Measurements from ENCODE around the gene ZGRF1. TPM values are rescaled to one million over a fixed set of nuclear protein-coding genes. Genes with fewer than 3 reads are reported as not detected.

Gene ZGRF1
- total and polyA plus RNA-seq, 3 donors from 2014 or later, result 6.4 to 25.7 (median 16.9) TPM

DNA sequence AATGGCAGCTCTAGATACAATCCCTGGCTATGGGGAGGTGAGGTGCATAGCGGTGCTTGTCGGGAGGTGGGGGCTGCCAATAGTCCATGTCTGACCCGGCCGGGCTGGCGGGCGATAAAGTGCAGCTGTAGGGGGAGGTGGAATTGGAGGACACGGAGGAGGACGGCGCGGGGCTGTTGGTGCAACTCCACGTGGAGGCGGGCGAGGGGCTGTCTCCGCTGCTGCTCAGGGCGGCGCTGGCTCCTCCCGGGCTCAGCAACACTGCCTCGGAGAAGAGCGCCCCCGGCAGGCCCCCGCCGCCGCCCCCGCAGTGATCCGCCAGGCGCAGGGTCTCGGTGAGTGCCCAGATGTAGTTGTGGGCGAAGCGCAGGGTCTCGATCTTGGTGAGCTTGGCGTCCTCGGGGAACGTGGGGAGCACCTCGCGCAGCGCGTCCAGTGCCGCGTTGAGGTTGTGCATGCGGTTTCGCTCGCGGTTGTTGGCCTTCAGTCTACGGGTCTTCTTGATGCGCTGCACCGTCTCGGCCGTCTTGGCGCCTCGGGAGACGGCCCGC, 122.0 kb downstream of the ZGRF1 start:
- H3K36me3 ChIP-seq (ENCODE audit: low read depth, missing control alignments), result no peaks in the 10 kb centered on the region
- no peak overlapping the region for H3K27ac ChIP-seq
- H3K9me3 ChIP-seq, result no peaks in the 10 kb centered on the region
- 2% methylated on average over 14 to 52 of the region's 52 CpGs for WGBS, 2 donors
- intact Hi-C loops (cut with DNase I; ENCODE audit: low total_unique reads), result no loop called here
- H3K27me3 ChIP-seq, result peaks cover 9% of the 10 kb centered on the region
- no peak for DNase-seq
- peaks cover 27% of the 10 kb centered on the region for H3K4me1 ChIP-seq
- peak overlapping the region; percentile 27 to 58 for H3K4me3 ChIP-seq
- TF ChIP-seq, protein P1, sequence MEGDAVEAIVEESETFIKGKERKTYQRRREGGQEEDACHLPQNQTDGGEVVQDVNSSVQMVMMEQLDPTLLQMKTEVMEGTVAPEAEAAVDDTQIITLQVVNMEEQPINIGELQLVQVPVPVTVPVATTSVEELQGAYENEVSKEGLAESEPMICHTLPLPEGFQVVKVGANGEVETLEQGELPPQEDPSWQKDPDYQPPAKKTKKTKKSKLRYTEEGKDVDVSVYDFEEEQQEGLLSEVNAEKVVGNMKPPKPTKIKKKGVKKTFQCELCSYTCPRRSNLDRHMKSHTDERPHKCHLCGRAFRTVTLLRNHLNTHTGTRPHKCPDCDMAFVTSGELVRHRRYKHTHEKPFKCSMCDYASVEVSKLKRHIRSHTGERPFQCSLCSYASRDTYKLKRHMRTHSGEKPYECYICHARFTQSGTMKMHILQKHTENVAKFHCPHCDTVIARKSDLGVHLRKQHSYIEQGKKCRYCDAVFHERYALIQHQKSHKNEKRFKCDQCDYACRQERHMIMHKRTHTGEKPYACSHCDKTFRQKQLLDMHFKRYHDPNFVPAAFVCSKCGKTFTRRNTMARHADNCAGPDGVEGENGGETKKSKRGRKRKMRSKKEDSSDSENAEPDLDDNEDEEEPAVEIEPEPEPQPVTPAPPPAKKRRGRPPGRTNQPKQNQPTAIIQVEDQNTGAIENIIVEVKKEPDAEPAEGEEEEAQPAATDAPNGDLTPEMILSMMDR (IDR thresholded peaks at IDR 0.05), result no peak
- TF ChIP-seq POLR2A (IDR thresholded peaks at IDR 0.05), result no peak

DNA sequence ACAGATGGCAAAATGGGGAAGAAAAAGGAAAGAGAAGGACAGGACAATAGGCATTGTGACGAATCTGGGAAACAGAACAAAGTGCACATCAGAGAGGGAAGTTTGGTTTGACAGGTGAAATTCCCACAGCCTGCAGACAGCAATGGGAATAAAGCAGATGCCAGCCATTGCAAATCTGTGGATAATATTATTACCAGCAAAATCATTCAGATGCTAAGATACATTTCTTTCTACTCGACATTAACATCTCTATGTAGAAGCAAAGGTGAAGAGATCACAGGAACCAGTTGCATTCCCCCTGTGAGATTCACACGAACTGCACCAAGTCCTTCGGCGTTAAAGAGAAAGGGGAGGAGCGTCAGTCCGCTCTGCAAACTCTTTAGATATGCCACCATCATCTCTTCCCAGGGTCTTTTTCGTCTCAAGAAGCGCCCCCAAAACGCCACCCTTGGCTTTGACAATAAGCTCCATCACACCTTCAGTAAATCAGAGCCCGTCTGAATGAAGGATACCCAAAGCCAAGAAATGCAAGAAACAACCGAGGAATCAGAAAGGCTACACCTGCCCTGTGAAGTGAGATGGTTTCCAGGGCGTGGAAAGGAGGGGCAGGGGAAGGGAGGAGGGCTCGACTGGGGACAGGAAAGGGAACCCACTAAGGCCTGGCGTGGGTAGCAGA, 122.6 kb downstream of the ZGRF1 start:
- H3K27me3 ChIP-seq, result peaks cover 11% of the 10 kb centered on the region
- H3K27ac ChIP-seq, result no peak overlapping the region
- no peaks in the 10 kb centered on the region for H3K9me3 ChIP-seq
- peaks cover 27% of the 10 kb centered on the region for H3K4me1 ChIP-seq
- intact Hi-C loops (cut with DNase I; ENCODE audit: low total_unique reads), result no loop called here
- TF ChIP-seq POLR2A (IDR thresholded peaks at IDR 0.05), result no peak
- TF ChIP-seq, protein P1 (IDR thresholded peaks at IDR 0.05), result no peak
- H3K36me3 ChIP-seq (ENCODE audit: low read depth, missing control alignments), result no peaks in the 10 kb centered on the region
- WGBS, 2 donors, result 5 to 7% methylated on average over 15 of the region's 15 CpGs
- H3K4me3 ChIP-seq, result peak overlapping the region in 1 of 2 donors; percentile 27
- no peak for DNase-seq

DNA sequence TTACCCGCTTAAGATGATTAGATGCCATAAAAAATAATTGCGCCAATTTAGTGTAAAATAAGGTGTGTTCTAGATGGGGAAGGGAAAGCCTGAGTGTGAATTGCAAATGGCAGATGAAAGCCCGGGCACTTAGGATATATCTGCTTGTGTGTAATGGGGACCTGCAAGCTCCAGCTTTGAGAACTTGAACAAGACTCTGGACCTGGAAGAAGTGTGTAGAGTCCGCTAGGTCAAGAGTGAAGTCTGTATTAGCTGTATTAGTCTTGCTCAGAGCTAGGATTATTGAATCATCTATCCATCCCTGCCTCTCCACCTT, 124.9 kb downstream of the ZGRF1 start:
- Histone ChIP-seq H3K36me3 (ENCODE audit: low read depth, missing control alignments) (no peaks in the 10 kb centered on the region), H3K27me3 (peaks cover 12% of the 10 kb centered on the region), H3K4me1 (peaks cover 20% of the 10 kb centered on the region), H3K4me3 (no peak overlapping the region), H3K9me3 (no peaks in the 10 kb centered on the region), H3K27ac (no peak overlapping the region)
- TF ChIP-seq, protein P1 (IDR thresholded peaks at IDR 0.05), result no peak
- DNase-seq, result no peak
- intact Hi-C loops (cut with DNase I; ENCODE audit: low total_unique reads), result no loop called here
- WGBS, 2 donors, result 50 to 53% methylated on average over 4 of the region's 4 CpGs

DNA sequence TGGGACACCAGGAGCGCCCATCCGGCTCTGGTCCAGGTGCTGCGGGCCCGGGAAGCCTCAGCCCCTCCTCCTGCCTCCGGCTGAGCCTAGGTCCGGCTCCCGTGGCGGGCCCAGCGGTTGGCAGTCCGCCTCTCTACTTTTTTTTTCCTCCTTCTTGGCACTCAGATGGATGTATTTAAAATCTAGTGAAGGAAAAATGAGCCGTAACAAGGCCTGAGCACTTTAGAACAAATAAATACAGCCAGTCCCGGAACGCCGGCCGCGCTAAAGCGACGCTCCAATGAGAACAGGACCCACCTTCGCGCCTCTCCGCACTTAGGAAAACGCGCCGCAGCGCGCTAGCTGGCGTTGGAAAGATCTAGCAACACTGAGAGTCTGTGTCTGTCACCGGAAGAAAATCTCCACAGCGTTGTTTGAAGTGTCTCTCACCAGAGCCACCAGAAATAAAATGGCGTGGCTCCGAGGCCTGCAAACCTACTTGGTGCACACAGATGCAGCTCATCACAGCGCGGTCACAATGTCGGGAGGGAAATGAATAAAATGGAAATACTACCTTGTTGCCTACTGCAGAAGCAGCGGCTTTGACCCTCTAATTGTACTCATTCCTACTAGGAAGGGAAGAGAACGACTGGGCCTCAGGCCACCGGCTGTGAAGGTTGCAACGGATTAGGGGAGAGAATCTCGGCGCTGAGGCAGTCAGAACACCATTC, 125.5 kb downstream of the ZGRF1 start:
- Histone ChIP-seq H3K36me3 (ENCODE audit: low read depth, missing control alignments) (no peaks in the 10 kb centered on the region), H3K4me1 (peaks cover 17% of the 10 kb centered on the region), H3K4me3 (peak overlapping the region; percentile 9 to 12), H3K9me3 (no peaks in the 10 kb centered on the region), H3K27me3 (peaks cover 12% of the 10 kb centered on the region), H3K27ac (no peak overlapping the region)
- DNase-seq, result no peak
- intact Hi-C loops (cut with DNase I; ENCODE audit: low total_unique reads), result no loop called here
- TF ChIP-seq, protein P1 (IDR thresholded peaks at IDR 0.05), result no peak
- no peak for TF ChIP-seq POLR2A (IDR thresholded peaks at IDR 0.05)
- 19 to 20% methylated on average over 40 of the region's 40 CpGs for WGBS, 2 donors
